Measurements from ENCODE around the gene CIB1. TPM values are rescaled to one million over a fixed set of nuclear protein-coding genes. Genes with fewer than 3 reads are reported as not detected.

Gene CIB1
- total RNA-seq, 1 donor from 2014 or later = 19.8 TPM

GRCh38 chr15:90223441-90224165 is 10.1 kb downstream of the CIB1 start:
- Mint-ChIP-seq H3K27ac (ENCODE audit: unreplicated experiment) (no peak overlapping the region), H3K36me3 (ENCODE audit: low read depth, unreplicated experiment) (peaks cover 5% of the 10 kb centered on the region), H3K4me1 (ENCODE audit: unreplicated experiment) (no peaks in the 10 kb centered on the region), H3K4me3 (ENCODE audit: unreplicated experiment) (no peak overlapping the region), H3K27me3 (ENCODE audit: unreplicated experiment) (no peaks in the 10 kb centered on the region), H3K9me3 (ENCODE audit: unreplicated experiment) (no peaks in the 10 kb centered on the region)
- no peak for DNase-seq (ENCODE audit: low spot score)
- no peak for TF ChIP-seq CTCF (IDR thresholded peaks at IDR 0.05; ENCODE audit: unreplicated experiment)

GRCh38 chr15:90222547-90222946 is 11.2 kb downstream of the CIB1 start:
- no peaks in the 10 kb centered on the region for H3K27me3 Mint-ChIP-seq (ENCODE audit: unreplicated experiment)
- H3K4me3 Mint-ChIP-seq (ENCODE audit: unreplicated experiment) = no peak overlapping the region
- DNase-seq (ENCODE audit: low spot score) = no peak
- H3K9me3 Mint-ChIP-seq (ENCODE audit: unreplicated experiment) = no peaks in the 10 kb centered on the region
- TF ChIP-seq CTCF (IDR thresholded peaks at IDR 0.05; ENCODE audit: unreplicated experiment) = no peak
- no peaks in the 10 kb centered on the region for H3K4me1 Mint-ChIP-seq (ENCODE audit: unreplicated experiment)
- H3K27ac Mint-ChIP-seq (ENCODE audit: unreplicated experiment) = no peak overlapping the region
- H3K36me3 Mint-ChIP-seq (ENCODE audit: low read depth, unreplicated experiment) = peaks cover 4% of the 10 kb centered on the region

GRCh38 chr15:90221246-90221900 is 12.4 kb downstream of the CIB1 start:
- Mint-ChIP-seq H3K9me3 (ENCODE audit: unreplicated experiment) (no peaks in the 10 kb centered on the region), H3K27ac (ENCODE audit: unreplicated experiment) (no peak overlapping the region), H3K4me3 (ENCODE audit: unreplicated experiment) (no peak overlapping the region), H3K4me1 (ENCODE audit: unreplicated experiment) (no peaks in the 10 kb centered on the region), H3K27me3 (ENCODE audit: unreplicated experiment) (no peaks in the 10 kb centered on the region), H3K36me3 (ENCODE audit: low read depth, unreplicated experiment) (peaks cover 4% of the 10 kb centered on the region)
- peak; percentile 76 for DNase-seq (ENCODE audit: low spot score)
- peak; percentile 33 for TF ChIP-seq CTCF (IDR thresholded peaks at IDR 0.05; ENCODE audit: unreplicated experiment)

GRCh38 chr15:90219421-90220141 is 14.2 kb downstream of the CIB1 start:
- Mint-ChIP-seq H3K27me3 (ENCODE audit: unreplicated experiment) (no peaks in the 10 kb centered on the region), H3K9me3 (ENCODE audit: unreplicated experiment) (no peaks in the 10 kb centered on the region), H3K4me3 (ENCODE audit: unreplicated experiment) (no peak overlapping the region), H3K4me1 (ENCODE audit: unreplicated experiment) (no peaks in the 10 kb centered on the region), H3K27ac (ENCODE audit: unreplicated experiment) (no peak overlapping the region), H3K36me3 (ENCODE audit: low read depth, unreplicated experiment) (no peaks in the 10 kb centered on the region)
- DNase-seq (ENCODE audit: low spot score) = peak; percentile 81
- peak; percentile 82 for TF ChIP-seq CTCF (IDR thresholded peaks at IDR 0.05; ENCODE audit: unreplicated experiment)

Data from endothelial cell (in vitro differentiated cells).